ENCODE data around the gene NR4A3.

Gene NR4A3

DNA sequence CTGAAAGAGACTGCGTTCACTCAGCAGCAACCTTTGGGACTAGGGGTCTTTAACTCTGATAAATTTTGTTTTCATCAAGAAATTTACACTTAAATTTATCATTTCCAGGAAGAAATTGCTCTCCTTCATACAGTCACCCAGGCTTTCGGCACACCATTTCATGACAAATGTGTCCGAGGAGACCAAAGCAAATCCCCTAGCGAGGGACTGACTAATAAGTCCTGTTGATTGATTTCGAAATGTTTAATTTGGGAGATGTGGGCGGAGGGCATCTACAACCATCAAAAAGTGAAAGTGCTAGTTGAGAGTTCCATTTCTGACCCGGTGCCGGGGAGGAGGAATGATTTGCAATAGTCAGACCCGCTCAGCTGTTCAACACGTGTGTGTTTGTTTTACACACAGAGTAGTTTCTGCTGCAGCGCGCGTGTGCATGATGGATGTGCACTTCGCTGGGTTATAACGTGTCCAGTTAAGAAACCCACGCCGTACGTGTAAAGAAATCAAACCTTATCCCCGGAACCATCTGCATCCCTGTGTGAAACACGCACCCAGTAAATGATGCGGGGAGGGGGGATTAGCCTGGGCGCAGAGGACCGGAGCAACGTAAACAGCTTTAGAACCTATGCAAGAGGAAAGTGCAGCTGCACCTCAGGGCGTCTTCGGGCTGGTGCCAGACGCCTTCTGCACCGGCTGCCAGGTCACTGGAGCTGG is 845 bp upstream of the NR4A3 start:
- TF ChIP-seq, protein P1, sequence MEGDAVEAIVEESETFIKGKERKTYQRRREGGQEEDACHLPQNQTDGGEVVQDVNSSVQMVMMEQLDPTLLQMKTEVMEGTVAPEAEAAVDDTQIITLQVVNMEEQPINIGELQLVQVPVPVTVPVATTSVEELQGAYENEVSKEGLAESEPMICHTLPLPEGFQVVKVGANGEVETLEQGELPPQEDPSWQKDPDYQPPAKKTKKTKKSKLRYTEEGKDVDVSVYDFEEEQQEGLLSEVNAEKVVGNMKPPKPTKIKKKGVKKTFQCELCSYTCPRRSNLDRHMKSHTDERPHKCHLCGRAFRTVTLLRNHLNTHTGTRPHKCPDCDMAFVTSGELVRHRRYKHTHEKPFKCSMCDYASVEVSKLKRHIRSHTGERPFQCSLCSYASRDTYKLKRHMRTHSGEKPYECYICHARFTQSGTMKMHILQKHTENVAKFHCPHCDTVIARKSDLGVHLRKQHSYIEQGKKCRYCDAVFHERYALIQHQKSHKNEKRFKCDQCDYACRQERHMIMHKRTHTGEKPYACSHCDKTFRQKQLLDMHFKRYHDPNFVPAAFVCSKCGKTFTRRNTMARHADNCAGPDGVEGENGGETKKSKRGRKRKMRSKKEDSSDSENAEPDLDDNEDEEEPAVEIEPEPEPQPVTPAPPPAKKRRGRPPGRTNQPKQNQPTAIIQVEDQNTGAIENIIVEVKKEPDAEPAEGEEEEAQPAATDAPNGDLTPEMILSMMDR (IDR thresholded peaks at IDR 0.05; ENCODE audit: low read depth, low read length, missing control alignments): no peak
- H3K4me3 ChIP-seq (ENCODE audit: low read depth, low read length): peak overlapping the region; percentile 91
- DNase-seq (ENCODE audit: low read depth): peak; percentile 59

GRCh38 chr9:99822109-99822805 is 572 bp downstream of the NR4A3 start:
- peak overlapping the region; percentile 91 for H3K4me3 ChIP-seq (ENCODE audit: low read depth, low read length)
- no peak for DNase-seq (ENCODE audit: low read depth)
- TF ChIP-seq, protein P1 (IDR thresholded peaks at IDR 0.05; ENCODE audit: low read depth, low read length, missing control alignments): no peak

GRCh38 chr9:99822806-99823591 is 1.3 kb downstream of the NR4A3 start:
- DNase-seq (ENCODE audit: low read depth): no peak
- H3K4me3 ChIP-seq (ENCODE audit: low read depth, low read length): peak overlapping the region; percentile 91

DNA sequence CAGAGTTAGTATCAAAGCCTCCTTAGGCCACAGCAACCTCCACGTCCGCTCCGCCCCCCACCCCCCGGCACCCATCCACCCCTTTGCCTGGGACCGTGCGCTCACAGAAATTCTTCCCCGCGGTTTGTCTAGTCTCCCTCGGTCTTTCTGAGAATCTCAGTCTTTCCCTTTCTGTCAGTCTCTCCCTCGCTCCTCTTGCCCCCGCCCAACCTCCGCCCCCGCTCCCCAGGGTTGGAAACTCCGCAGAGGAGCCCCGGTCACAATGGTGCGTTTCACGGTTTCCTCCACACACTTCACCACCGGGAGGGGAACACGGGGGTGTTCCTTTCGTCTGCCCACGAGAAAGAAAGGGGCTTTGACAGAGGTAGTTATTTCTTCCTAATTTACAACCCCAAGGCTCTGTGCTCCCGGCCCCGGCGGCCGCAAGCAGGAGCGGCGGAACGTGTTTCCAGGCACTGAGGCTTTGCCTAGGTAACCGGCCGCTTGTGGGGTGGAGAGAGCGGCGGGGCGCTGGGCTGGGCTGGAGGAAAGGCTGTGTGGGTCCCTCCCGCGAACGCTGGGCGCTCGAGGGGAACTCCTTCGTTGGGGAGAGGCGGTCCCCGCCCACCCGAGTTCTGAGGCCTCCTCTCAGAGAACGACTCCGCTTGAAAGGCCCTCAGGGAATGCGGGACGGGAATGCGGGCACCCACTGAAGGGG is 2.1 kb downstream of the NR4A3 start:
- H3K4me3 ChIP-seq (ENCODE audit: low read depth, low read length): peak overlapping the region; percentile 91
- TF ChIP-seq, protein P1 (IDR thresholded peaks at IDR 0.05; ENCODE audit: low read depth, low read length, missing control alignments): no peak
- DNase-seq (ENCODE audit: low read depth): no peak

More at GRCh38 chr9:99822806-99823591, 1.3 kb downstream of the NR4A3 start:
- TF ChIP-seq, protein P1 (IDR thresholded peaks at IDR 0.05; ENCODE audit: low read depth, low read length, missing control alignments): no peak

- no peak for DNase-seq (ENCODE audit: low read depth)
- peak overlapping the region; percentile 91 for H3K4me3 ChIP-seq (ENCODE audit: low read depth, low read length)
- TF ChIP-seq, protein P1 (IDR thresholded peaks at IDR 0.05; ENCODE audit: low read depth, low read length, missing control alignments): peak; percentile 83
Observed at GRCh38 chr9:99824378-99825171, 2.9 kb downstream of the NR4A3 start.
